GM18508 (cell line): ENCODE data around the gene OGFOD3.
"Not testable (repeated sequence)": the region's sequence is repeated elsewhere in the genome, so short reads cannot be mapped to it uniquely, and the experiment has no call there.

Source experiments
- ATAC-seq: cut with Tn5 transposase; IDR thresholded peaks from one replicate; pipeline ENCODE4 v1.9.1; 2021; ENCODE audit warnings: moderate number of reproducible peaks; ENCODE audit not compliant: insufficient read depth, unreplicated experiment

Gene OGFOD3, protein sequence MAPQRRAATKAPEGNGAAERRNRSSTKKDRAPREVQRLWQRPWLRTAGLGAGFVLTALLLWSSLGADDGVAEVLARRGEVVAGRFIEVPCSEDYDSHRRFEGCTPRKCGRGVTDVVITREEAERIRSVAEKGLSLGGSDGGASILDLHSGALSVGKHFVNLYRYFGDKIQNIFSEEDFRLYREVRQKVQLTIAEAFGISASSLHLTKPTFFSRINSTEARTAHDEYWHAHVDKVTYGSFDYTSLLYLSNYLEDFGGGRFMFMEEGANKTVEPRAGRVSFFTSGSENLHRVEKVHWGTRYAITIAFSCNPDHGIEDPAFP

DNA sequence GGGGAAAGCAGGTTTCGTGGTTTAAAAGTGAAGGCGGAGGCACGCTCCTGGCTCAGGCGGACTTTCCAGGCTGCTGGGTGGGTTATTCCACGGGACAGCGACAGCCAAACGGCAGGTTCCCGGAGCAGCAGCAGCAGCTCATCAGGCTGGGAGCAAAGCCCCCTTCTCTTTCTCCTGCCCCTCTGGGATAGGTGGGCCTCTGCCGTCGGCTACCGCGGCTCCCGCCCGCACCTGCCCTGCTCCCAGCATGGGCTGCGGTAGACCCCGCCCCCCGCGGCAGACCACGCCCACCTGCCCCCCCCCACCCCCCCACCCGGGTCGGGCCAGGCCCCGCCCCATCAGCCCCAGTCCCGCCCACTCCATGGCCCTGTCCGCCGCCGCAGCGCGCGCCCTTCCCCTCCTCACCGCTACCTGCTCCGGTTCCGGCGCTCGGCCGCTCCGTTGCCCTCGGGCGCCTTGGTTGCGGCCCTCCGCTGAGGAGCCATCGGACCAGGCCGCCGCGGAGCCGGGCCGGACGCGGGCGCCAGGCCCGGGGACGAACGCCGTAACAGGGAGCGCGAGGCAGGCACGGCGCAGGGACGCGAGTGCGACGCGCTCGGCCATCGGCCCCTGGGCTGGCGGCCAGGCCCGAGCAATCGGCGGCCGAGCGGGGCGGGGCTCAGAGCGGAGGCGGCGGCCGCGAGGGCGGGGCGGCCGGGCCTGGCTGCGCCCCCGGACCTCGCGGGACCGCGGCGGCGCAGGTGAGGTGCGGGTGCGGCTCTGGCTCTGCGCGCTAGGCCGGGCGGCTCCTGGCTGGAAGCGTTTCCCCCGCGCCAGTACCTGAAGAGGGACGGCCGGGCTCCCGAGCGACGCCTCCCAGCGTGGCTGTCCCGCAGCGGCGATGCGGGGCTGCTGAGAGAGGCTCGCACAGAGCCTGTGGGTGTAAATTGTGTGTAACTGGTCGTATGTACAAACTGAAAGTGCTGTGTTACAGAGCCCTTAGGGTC, at the start of gene OGFOD3, which contains the start of gene HEXD:
TSS of gene OGFOD3 (minus strand) at position 586 of the 986 bp plus-strand sequence. CDS start at position 485, 101 bp downstream.
TSS of gene HEXD (plus strand) at position 347 of the 986 bp plus-strand sequence. CDS start 1,453 bp downstream, outside the sequence.
- no peak for ATAC-seq

DNA sequence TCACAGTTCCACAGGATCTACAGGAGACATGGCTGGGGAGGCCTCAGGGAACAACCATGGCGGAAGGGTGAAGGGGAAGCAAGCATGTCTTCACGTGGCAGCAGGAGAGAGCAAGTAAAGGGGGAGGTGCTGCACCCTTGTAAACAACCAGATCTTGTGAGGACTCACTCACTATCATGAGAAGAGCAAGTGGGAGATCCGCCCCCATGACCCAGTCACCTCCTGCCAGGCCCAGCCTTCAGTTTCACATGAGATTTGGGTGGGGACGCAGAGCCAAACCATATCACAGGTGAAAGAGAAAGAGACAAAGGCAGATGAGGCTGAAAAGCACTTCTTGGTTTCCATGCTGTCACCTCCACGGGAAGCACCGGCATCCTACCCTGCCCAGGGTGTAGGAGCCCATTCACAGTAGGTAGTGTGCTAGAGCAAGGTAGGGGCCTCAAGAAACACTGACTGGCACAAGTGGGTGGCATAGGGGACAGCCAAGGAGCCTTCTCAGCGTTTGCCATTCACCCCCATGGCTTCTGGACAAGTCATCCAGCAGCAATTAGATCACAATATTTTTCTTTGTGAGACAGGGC, 46.7 kb upstream of the OGFOD3 start:
- no peak for ATAC-seq

DNA sequence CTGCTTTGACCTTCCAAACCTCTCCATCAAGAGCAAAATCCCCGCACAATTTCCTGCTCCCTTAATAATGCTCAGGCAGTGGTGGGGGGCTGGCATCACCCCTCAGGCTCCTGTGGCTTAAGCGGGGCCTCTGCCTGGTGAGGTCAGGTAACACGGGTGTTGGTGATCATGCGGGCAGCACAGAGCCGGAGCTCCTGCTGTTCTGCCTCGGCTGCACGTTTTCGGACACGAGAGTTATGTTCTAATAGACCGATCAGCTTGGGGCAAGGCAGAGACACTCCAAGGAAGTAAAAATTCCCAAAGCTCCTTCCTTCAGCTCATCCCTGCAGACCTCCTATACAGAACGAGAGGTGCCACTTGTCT, 46.2 kb upstream of the OGFOD3 start:
- ATAC-seq: no peak

DNA sequence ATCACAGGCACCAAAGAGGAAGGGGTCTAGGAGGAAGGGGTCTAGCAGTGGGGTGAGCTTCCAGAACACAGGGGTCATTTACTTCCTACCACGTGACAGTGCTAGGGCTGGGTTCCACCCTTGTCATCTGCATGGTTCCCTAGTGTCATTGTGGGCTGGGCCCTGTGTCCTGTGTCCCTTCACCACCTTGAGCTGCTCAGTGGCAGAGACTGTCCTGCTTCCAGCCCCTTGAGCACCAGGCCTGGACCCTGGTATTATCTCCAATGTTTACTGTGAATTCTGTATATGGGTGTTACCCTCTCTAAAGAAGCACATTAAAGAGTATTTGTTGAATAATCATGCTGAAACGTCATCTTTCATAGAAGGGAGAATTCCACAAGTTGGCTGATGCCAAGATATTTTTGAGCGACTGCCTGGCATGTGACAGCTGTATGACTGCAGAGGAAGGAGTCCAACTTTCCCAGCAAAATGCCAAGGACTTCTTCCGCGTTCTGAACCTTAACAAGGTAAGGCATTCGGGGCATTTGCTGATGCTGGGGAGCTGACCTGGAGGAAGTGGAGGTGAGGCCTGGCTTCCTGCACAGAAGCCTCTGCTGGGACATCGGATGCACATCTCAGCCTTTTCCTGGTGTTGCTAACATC, 45.7 kb upstream of the OGFOD3 start:
- ATAC-seq: no peak

DNA sequence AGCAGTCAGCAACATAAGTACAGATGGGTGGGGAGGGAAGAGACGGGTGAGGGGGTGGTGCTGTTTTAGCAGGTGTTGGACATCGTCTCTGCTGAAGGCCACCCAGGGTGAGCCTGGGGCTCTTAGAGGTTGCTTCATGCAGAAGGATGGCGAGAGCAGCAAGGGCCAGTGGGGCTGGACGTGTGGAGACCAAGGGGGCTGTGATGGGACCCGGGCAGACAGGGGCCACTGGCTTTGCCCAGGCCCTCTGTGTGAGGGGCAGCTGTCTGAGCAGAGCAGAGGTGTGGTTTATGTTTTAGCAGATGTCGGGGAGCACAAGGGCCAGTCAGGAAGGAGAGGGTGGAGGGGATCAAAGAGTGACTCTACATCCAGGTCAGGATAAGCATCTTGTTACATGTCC, 45.0 kb upstream of the OGFOD3 start:
- no peak for ATAC-seq

DNA sequence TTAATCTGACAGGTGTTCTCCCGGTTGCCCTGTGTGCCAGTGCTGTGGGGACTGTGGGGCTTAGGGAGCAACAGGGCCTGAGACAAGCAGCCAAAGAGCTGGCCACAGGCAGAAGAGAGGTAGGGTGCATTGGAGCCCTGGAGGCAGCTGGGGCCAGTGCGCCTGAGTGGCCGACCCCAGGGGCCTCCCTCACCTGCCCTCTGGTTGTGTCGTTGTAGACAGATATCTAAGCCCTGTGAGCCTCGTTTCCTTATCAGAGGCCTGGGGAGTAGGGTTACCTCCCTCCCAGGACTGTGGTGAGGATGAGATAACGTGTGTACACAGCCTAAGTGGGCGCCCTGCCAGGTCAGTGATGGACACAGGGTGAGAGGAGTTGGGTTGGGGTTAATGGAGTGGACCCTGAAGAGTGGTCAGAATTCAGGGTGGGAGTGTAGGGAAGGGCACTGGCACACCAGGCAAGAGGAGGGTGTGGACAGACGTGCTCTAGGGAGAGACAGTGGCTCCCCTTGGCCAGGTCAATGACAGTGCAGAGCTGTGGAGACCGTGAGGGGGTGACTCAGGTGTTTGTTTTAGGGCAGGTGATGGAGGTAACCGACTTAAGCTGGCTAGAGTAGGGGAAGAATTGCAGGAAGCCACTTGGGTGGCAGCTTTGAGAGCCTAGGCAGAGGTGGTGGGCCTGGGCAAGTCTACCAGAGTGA, 43.6 kb upstream of the OGFOD3 start:
- no peak for ATAC-seq

DNA sequence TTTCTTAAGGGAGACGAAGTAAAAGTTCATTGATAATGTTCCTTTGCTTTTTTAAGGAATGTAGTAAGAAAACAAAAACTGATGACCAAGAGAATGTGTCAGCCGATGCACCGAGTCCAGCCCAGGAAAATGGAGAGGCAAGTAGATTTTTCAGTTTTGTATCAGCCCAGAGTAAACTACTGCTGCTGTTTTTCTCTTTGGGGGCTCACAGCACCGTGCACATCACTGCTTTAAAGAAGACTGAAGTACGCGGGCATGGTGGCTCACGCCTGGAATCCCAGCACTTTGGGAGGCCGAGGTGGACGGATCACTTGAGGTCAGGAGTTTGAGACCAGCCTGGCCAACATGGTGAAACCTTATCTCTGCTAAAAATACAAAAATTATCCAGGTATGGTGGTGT, 41.5 kb upstream of the OGFOD3 start:
- not testable (repeated sequence) for ATAC-seq

DNA sequence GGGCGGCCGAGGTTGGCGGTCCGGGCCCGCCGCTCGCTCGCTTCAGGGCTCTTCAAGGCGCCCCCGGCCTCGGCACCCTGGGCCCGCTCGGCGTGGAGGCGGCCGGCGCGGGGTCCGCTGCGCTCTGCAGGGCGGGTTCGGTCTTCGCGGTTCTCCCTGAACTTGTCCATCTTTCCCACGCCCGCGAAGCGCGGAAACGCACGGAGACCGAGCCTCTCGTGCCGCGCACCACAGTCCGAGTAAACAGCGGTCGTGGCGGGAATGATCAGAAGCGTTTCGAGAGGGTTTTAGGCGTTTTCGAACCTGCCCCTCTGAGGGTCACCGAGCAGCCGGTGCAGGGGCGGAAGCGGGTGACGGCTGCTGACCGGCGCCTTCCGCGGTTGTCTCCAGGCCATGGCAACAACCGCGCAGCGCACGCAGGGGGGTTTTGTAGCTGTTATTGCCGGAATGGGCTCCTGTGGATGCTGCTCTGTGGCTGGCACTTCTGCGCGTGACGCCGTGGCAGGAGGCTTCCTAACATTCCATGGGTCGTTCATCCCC, 40.6 kb upstream of the OGFOD3 start:
- ATAC-seq: no peak

DNA sequence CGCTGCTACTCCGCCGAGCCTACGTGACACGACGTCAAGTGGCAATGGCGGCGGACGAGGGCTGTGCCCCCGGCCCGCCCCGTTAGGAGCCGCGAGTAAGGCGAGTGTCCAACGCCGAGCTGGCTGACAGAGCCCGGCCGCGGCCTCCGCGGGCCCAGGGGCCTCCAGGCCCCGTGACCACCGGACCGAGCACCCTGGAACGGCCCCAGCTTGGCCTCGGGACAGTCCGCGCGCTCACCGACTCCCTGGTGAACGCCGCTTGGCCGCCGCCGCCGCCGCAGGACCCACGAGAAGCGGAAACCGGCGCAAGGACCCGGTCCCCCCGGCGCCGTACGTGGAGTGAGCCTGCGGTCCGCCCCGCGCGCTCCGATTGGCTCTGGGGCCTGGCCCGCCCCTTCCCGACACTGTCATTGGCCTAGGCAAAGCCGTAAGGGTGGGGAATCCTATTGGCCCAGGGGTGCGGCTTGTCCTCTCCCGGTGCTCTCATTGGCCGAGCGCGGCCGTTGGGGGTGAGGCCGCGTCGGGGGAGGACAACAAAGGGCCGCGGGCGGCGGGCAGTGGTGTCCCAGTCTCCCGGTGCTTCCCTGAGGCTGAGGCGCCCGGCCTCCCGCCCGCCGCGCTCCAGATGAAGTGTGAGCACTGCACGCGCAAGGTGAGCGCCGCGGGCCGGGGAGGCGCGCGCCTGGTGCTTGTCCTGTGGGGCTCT, 39.9 kb upstream of the OGFOD3 start, which contains the start of gene NARF:
TSS of gene NARF (plus strand) at position 563 of the 706 bp plus-strand sequence. CDS start at position 626, 63 bp downstream.
- peak; percentile 74 for ATAC-seq

DNA sequence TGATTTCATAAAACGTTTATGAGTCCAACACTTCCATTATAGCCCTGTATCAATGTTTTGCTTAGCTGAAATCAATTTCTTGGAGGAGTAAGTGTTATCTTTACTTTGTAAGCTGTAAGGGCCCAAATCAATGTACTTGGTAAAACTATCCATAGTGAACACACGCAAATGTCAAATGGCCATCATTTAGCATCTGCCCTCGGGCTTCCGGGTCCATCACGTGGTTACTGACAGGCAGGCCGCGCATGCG, 39.5 kb upstream of the OGFOD3 start:
- ATAC-seq: no peak

DNA sequence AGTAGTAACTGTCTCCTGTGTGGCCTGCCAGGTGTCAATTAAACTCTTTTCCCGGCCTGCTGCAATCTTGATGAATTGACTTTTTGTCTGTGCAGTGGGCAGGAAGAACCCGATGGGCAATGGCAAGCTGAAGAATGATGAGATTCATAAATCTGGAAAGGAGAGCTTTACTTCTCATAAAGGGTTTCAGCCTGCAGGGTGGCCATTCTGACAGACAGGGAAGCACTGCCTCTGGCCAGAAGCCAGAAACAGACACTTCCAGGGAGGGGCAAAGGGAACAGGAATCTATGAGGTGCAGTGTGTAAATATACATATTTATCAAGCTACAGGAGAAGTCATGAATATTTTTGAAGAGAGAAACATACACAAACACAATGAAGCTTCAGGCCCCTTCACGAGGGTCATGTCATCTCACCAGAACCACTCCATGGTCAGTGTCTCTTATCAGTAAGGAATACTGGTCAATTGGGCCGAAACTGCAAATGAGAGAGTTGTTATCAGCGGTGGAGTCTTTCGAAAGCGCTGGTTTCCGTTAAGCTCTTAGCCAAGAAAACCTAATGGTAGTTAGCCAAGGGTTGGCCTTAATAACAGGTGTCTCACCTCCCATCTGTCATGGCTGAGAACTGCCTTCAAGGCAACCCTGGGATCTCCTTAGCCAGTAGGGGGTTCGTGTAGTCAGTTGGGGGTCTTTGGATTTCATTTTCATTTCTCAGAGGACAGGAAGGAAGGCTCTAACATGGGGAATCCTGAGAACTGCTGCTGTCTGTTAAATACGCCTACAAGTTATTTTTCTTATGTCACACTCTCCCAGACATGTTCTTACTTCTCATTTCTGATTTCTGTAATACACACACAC, 38.9 kb upstream of the OGFOD3 start:
- ATAC-seq: no peak

DNA sequence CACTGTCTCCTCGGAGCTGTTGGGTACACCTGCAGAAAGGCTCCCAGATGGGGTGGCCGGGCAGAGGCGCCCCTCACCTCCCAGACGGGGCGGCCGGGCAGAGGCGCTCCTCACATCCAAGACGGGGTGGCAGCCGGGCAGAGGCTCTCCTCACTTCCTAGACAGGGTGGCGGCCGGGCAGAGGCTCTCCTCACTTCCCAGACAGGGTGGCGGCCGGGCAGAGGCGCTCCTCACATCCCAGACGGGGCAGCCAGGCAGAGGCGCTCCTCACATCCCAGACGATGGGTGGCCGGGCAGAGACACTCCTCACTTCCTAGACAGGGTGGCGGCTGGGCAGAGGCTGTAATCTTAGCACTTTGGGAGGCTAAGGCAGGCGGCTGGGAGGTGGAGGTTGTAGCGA, 35.3 kb upstream of the OGFOD3 start:
- not testable (repeated sequence) for ATAC-seq

DNA sequence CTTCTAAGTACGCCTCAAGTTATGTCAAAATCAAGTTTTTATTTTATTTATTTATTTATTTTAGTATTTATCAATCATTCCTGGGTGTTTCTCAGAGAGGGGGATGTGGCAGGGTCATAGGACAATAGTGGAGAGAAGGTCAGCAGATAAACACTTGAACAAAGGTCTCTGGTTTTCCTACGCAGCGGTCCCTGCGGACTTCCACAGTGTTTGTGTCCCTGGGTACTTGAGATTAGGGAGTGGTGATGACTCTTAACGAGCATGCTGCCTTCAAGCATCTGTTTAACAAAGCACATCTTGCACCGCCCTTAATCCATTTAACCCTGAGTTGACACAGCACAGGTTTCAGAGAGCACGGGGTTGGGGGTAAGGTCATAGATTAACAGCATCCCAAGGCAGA, 34.8 kb upstream of the OGFOD3 start:
- ATAC-seq: not testable (repeated sequence)

DNA sequence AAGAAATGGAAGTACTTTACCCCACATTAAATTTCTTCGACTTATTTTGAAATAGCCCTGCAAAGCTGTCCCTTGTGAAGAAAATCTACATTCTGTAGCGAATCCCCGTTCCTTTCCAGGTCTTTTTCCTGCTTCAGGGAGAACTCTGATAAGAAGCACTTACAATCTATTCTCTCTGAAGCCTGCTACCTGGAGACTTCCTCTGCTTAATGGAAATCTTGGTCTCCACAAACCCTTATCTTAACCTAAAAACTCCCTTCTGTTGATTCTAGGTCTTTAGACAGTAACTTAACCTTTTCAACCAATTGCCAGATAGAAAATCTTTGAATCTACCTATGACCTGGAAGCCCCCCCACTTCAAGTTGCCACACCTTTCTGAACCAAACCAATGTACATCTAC, 33.8 kb upstream of the OGFOD3 start:
- no peak for ATAC-seq

DNA sequence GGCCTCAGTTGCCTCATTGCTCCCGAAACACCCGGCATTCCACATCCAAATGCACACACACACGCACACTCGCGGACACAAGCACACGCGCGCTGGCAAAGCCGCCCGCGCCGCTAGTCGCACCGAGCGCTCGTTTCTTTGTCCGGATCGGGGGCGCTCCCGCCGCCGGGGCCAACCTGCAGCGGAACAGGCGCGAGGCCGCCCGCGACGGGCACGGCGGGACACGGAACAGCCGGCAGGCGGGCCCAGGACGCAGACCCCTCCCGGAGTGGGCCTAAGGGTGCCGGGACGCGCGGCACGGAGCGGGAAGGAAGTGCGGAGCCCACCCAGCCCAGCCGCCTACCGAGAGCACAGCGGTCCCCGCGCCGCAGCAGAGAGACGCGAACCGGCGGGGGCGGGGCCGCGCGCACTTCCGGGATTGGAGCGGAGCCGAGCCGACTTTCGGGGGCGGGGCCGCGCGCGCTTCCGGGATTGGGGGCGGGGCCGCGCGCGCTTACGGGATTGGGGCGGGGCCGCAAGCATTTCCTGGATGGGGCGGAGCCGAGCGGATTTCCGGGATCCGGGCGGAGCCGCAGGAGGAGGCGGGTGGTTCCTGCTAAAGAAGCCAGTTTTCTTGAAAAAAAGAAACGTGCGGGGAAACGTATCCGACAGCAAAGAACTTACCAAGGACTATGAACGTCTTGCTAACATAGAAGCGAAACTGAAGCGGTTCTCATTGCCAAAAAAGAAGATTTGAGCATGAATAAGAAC, 32.1 kb upstream of the OGFOD3 start, which contains the start of gene CYBC1:
TSS of gene CYBC1 (minus strand) at position 396 of the 750 bp plus-strand sequence. CDS start 1,498 bp downstream, outside the sequence.
- ATAC-seq: no peak

DNA sequence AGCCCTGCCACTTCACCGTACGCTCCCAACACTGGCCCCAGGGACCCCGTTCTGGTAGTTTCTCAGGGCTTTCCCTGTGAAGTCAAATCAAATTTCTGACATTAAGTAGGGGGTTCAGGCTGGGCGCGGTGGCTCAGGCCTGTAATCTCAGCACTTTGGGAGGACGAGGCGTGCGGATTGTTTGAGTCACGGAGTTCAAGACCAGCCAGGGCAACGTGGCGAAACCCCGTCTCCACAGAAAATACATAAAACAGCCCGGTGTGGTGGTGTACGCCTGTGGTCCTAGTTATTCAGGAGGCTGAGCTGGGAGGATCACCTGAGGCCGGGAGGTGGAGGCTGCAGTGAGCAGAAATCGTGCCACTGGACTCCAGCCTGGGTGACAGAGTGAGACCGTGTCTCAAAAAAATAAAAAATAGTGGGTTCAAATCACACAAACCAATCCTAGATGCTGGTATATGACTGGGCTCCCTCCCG, 31.5 kb upstream of the OGFOD3 start:
- ATAC-seq: no peak
